ENCODE data around the gene LRRC4.

- no peak for TF ChIP-seq CTCF (IDR thresholded peaks at IDR 0.05)
- TF ChIP-seq POLR2A (IDR thresholded peaks at IDR 0.05), result no peak
These were observed 14.5 kb upstream of the LRRC4 start for GRCh38 chr7:128045766-128046165.

Data from prostate gland (tissue), 2 donors.